WTC11 (cell line): ENCODE results near the gene AGPAT4. TPM values are rescaled to one million over a fixed set of nuclear protein-coding genes. Genes with fewer than 3 reads are reported as not detected.

Experiments used
- ATAC-seq: fragments of 200-7000 bp; cut with Tn5 transposase; 2 replicates; pipeline ENCODE4 v1.10.0; 2021; ENCODE audit warnings: mild to moderate bottlenecking, moderate library complexity
- CTCF ChIA-PET: fragments of 300-600 bp; sonication (Branson Sonifier 250); formaldehyde crosslinking; loops from one replicate; lab custom pipeline; 2021; ENCODE audit warnings: antibody characterized with exemption; lab: Charles Lee
- POLR2A ChIA-PET: fragments of 350-600 bp; sonication (Branson Sonifier 250); formaldehyde crosslinking; loops from one replicate; lab custom pipeline; 2021; ENCODE audit warnings: antibody characterized with exemption; lab: Charles Lee
- DNase-seq: peaks from one replicate; pipeline ENCODE4 v3.0.0; 2021; ENCODE audit warnings: low spot score
- H3K27ac Mint-ChIP-seq: 2 replicates; pipeline ENCODE4 v1.8.0; 2021; ENCODE audit warnings: mixed read lengths
- H3K27me3 Mint-ChIP-seq: 2 replicates; pipeline ENCODE4 v1.8.0; 2021; ENCODE audit warnings: low read depth, mild to moderate bottlenecking, moderate library complexity, mixed read lengths
- H3K36me3 Mint-ChIP-seq: 2 replicates; pipeline ENCODE4 v1.8.0; 2021; ENCODE audit warnings: mixed read lengths
- H3K4me1 Mint-ChIP-seq: 2 replicates; pipeline ENCODE4 v1.8.0; 2022; ENCODE audit warnings: mixed read lengths
- H3K4me3 Mint-ChIP-seq: 2 replicates; pipeline ENCODE4 v1.8.0; 2021; ENCODE audit warnings: mild to moderate bottlenecking, moderate library complexity, mixed read lengths
- H3K9me3 Mint-ChIP-seq: 2 replicates; pipeline ENCODE4 v1.8.0; 2021; ENCODE audit warnings: mixed read lengths
- ATF2 ChIP-seq: sonication (generic); formaldehyde crosslinking; IDR thresholded peaks from 2 replicates; pipeline ENCODE4 v1.8.1; 2022; ENCODE audit warnings: low read depth, missing genetic modification reagents, borderline replicate concordance
- ATF3 ChIP-seq: sonication (generic); formaldehyde crosslinking; conservative IDR thresholded peaks from 2 replicates; pipeline ENCODE4 v1.8.1; 2022; ENCODE audit warnings: mild to moderate bottlenecking, missing genetic modification reagents
- ELF4 ChIP-seq: sonication (generic); formaldehyde crosslinking; IDR thresholded peaks from 2 replicates; pipeline ENCODE4 v1.8.1; 2022; ENCODE audit warnings: low read depth, mild to moderate bottlenecking, moderate library complexity, missing genetic modification reagents
- EMX1 ChIP-seq: fragments of 250-450 bp; sonication (Bioruptor Pico); IDR thresholded peaks from 2 replicates; pipeline ENCODE4 v1.8.0; 2021; ENCODE audit warnings: mild to moderate bottlenecking
- FOXP1 ChIP-seq: sonication (generic); formaldehyde crosslinking; IDR thresholded peaks from 2 replicates; pipeline ENCODE4 v1.8.0; 2022; ENCODE audit warnings: missing genetic modification reagents, mild to moderate bottlenecking, moderate library complexity, borderline replicate concordance
- FOXP4 ChIP-seq: sonication (generic); formaldehyde crosslinking; IDR thresholded peaks from 2 replicates; pipeline ENCODE4 v1.8.0; 2022; ENCODE audit warnings: mild to moderate bottlenecking, missing genetic modification reagents
- GRHL2 ChIP-seq: fragments of 250-450 bp; sonication (Bioruptor Pico); IDR thresholded peaks from 2 replicates; pipeline ENCODE4 v1.8.0; 2022; ENCODE audit warnings: mild to moderate bottlenecking, moderate library complexity; ENCODE audit not compliant: insufficient replicate concordance, severe bottlenecking
- GTF2I ChIP-seq: fragments of 250-450 bp; sonication (Bioruptor Pico); conservative IDR thresholded peaks from 2 replicates; pipeline ENCODE4 v1.4.0; 2021; ENCODE audit warnings: mild to moderate bottlenecking
- HMGA2 ChIP-seq: fragments of 250-450 bp; sonication (Bioruptor Pico); IDR thresholded peaks from 2 replicates; pipeline ENCODE4 v1.4.0; 2021; ENCODE audit warnings: mild to moderate bottlenecking, moderate library complexity
- HMGXB4 ChIP-seq: sonication (generic); formaldehyde crosslinking; IDR thresholded peaks from 2 replicates; pipeline ENCODE4 v1.8.1; 2023; ENCODE audit warnings: mild to moderate bottlenecking, moderate library complexity, missing genetic modification reagents
- NR1H2 ChIP-seq: sonication (generic); formaldehyde crosslinking; IDR thresholded peaks from 2 replicates; pipeline ENCODE4 v1.9.0; 2021; ENCODE audit warnings: mild to moderate bottlenecking, moderate library complexity, missing genetic modification reagents
- NR2C2 ChIP-seq: sonication (generic); formaldehyde crosslinking; IDR thresholded peaks from 2 replicates; pipeline ENCODE4 v1.8.0; 2022; ENCODE audit warnings: mild to moderate bottlenecking, missing genetic modification reagents
- NR3C1 ChIP-seq: sonication (generic); formaldehyde crosslinking; conservative IDR thresholded peaks from 2 replicates; pipeline ENCODE4 v1.8.1; 2023; ENCODE audit warnings: low read depth, mild to moderate bottlenecking, missing genetic modification reagents
- RELA ChIP-seq: sonication (generic); formaldehyde crosslinking; IDR thresholded peaks from 2 replicates; pipeline ENCODE4 v1.8.1; 2022; ENCODE audit warnings: missing genetic modification reagents, mild to moderate bottlenecking, borderline replicate concordance
- RORB ChIP-seq: fragments of 250-450 bp; sonication (Bioruptor Pico); IDR thresholded peaks from 2 replicates; pipeline ENCODE4 v1.9.0; 2021; ENCODE audit warnings: mild to moderate bottlenecking
- SMAD3 ChIP-seq: sonication (generic); formaldehyde crosslinking; IDR thresholded peaks from 2 replicates; pipeline ENCODE4 v1.8.0; 2022; ENCODE audit warnings: missing genetic modification reagents, mild to moderate bottlenecking, borderline replicate concordance
- SP1 ChIP-seq: sonication (generic); formaldehyde crosslinking; conservative IDR thresholded peaks from 2 replicates; pipeline ENCODE4 v1.8.1; 2022; ENCODE audit warnings: missing genetic modification reagents
- TEAD4 ChIP-seq: sonication (generic); formaldehyde crosslinking; IDR thresholded peaks from 2 replicates; pipeline ENCODE4 v1.8.0; 2022; ENCODE audit warnings: mild to moderate bottlenecking, missing genetic modification reagents
- USF1 ChIP-seq: sonication (generic); formaldehyde crosslinking; IDR thresholded peaks from 2 replicates; pipeline ENCODE4 v1.8.0; 2022; ENCODE audit warnings: mild to moderate bottlenecking, missing genetic modification reagents
- ZBTB43 ChIP-seq: sonication (generic); formaldehyde crosslinking; IDR thresholded peaks from 2 replicates; pipeline ENCODE4 v1.8.1; 2023; ENCODE audit warnings: mild to moderate bottlenecking, missing genetic modification reagents
- ZNF219 ChIP-seq: sonication (generic); formaldehyde crosslinking; IDR thresholded peaks from 2 replicates; pipeline ENCODE4 v1.8.0; 2023; ENCODE audit warnings: missing genetic modification reagents, mild to moderate bottlenecking, borderline replicate concordance
- ZNF232 ChIP-seq: sonication (generic); formaldehyde crosslinking; IDR thresholded peaks from 2 replicates; pipeline ENCODE4 v1.8.0; 2022; ENCODE audit warnings: mild to moderate bottlenecking, missing genetic modification reagents
- ZNF416 ChIP-seq: fragments of 250-450 bp; sonication (Bioruptor Pico); IDR thresholded peaks from 2 replicates; pipeline ENCODE4 v1.9.0; 2021; ENCODE audit warnings: mild to moderate bottlenecking, inconsistent platforms
- ZNF425 ChIP-seq: fragments of 250-450 bp; sonication (Bioruptor Pico); conservative IDR thresholded peaks from 2 replicates; pipeline ENCODE4 v1.9.0; 2021; ENCODE audit warnings: mild to moderate bottlenecking
- ZNF671 ChIP-seq: fragments of 250-450 bp; sonication (Bioruptor Pico); IDR thresholded peaks from 2 replicates; pipeline ENCODE4 v1.8.0; 2021; ENCODE audit warnings: mild to moderate bottlenecking
- total RNA-seq: library from RNA; stranded (reverse); gene quantifications from 3 replicates; pipeline ENCODE4 v1.2.3, GENCODE V29; 2021

Gene AGPAT4
- total RNA-seq, 1 experiment from 2014 or later, result 19.7 TPM

GRCh38 chr6:161143663-161144430, 130.0 kb downstream of the AGPAT4 start:
- TF ChIP-seq SMAD3 (CRISPR knock-in tag) (no peak), ZNF232 (CRISPR knock-in tag) (no peak), ZNF219 (no peak), ZBTB43 (CRISPR knock-in tag) (no peak), ZNF416 (no peak), RELA (no peak), EMX1 (CRISPR knock-in tag) (no peak), GRHL2 (CRISPR knock-in tag) (no peak), NR3C1 (CRISPR knock-in tag) (no peak), ZNF671 (CRISPR knock-in tag) (no peak), HMGXB4 (CRISPR knock-in tag) (no peak), FOXP4 (CRISPR knock-in tag) (no peak), NR1H2 (CRISPR knock-in tag) (no peak), ELF4 (CRISPR knock-in tag) (no peak), TEAD4 (CRISPR knock-in tag) (no peak), USF1 (CRISPR knock-in tag) (no peak)
- no peak overlapping the region for H3K4me3 Mint-ChIP-seq
- H3K27me3 Mint-ChIP-seq, result no peaks in the 10 kb centered on the region
- no peak for DNase-seq
- no peaks in the 10 kb centered on the region for H3K9me3 Mint-ChIP-seq
- H3K36me3 Mint-ChIP-seq, result peaks cover 37% of the 10 kb centered on the region
- no peak overlapping the region for H3K27ac Mint-ChIP-seq
- peaks cover 2% of the 10 kb centered on the region; the same call in 1 of the 2 replicates for H3K4me1 Mint-ChIP-seq
- ChIA-PET POLR2A (no interaction called here), CTCF (interaction anchor here (1.1 kb wide), 1 partner anchor 227 kb away, joined by 3 read pairs; no protein-coding TSS in a partner anchor)
- ATAC-seq, result no peak

- CTCF ChIA-PET, result no interaction called here
- TF ChIP-seq GRHL2 (CRISPR knock-in tag) (no peak), ATF2 (CRISPR knock-in tag) (no peak), ZNF425 (CRISPR knock-in tag) (no peak), SP1 (CRISPR knock-in tag) (no peak), FOXP1 (CRISPR knock-in tag) (no peak), NR2C2 (CRISPR knock-in tag) (no peak), RORB (CRISPR knock-in tag) (no peak), HMGA2 (no peak), ZNF416 (no peak), GTF2I (CRISPR knock-in tag) (no peak), ATF3 (CRISPR knock-in tag) (no peak)
Measured at GRCh38 chr6:161142957-161143296, 130.9 kb downstream of the AGPAT4 start.

More at GRCh38 chr6:161142957-161143296, 130.9 kb downstream of the AGPAT4 start:
- POLR2A ChIA-PET, result no interaction called here
- peaks cover 2% of the 10 kb centered on the region; the same call in 1 of the 2 replicates for H3K4me1 Mint-ChIP-seq
- no peak overlapping the region for H3K4me3 Mint-ChIP-seq
- no peaks in the 10 kb centered on the region for H3K27me3 Mint-ChIP-seq
- DNase-seq, result no peak
- H3K9me3 Mint-ChIP-seq, result no peaks in the 10 kb centered on the region
- no peak overlapping the region for H3K27ac Mint-ChIP-seq
- peaks cover 39% of the 10 kb centered on the region for H3K36me3 Mint-ChIP-seq
- ATAC-seq, result no peak
